Heart left ventricle (tissue), 11 donors: ENCODE measurements around the gene PNLIP. TPM values are rescaled to one million over a fixed set of nuclear protein-coding genes. Genes with fewer than 3 reads are reported as not detected.

Experiments
- polyA plus RNA-seq, 2 donors: library from polyadenylated mRNA; stranded (reverse); fragments of 200-250 nt; gene quantifications; one replicate each; pipeline ENCODE4 v1.2.3, GENCODE V29; 2013
- total RNA-seq, 9 donors: library from RNA; depleted of rRNA in 2 of 9; stranded (reverse); fragments of >200 nt in 2 of 9; fragmentation: NEBNext Ultra II Directional in 3 of 9; extraction: Animal tissue kit (Norgen Biotek cat#: 25700) in 3 of 9; gene quantifications; one replicate each; pipeline versions ENCODE4 v1.1.0 to v1.2.4, GENCODE V29; 2016 to 2023
- donor health status: ischemic (EF 13 %, LVEDD 7.1; RV severe dilation, severe dysfunction).
- donor health status: healthy with polysubstance abuse.
- donor health status: DM: no; HTN: yes; CAD: no.
- donor health status: DM: no; HTN: no; CAD: no.
- donor health status: ischemic (EF 25% LVEDD 5.7; RV mildly dilated, moderate dysfunction).
- donor health status: healthy.
- donor health status: DM: yes; HTN: yes; CAD: no.
- donor health status: PGD.
- donor health status: nonischemic (EF 23%, LVEDD 6.1; RV moderate dilation, normal function).

PNLIP gene
- total and polyA plus RNA-seq, 11 donors: 0.07 to 2.3 (median 1.7) TPM; not detected in 5

Other genes starting within 250 kb of the PNLIP start
- gene CCDC172, start 221.5 kb upstream of the PNLIP start, total RNA-seq: not detected
- not detected for gene CCDC172, start 221.5 kb upstream of the PNLIP start, polyA plus RNA-seq
- not detected for gene PNLIPRP3, start 118.1 kb upstream of the PNLIP start, total RNA-seq
- gene PNLIPRP3, start 118.1 kb upstream of the PNLIP start, polyA plus RNA-seq: not detected
- gene PNLIPRP1, start 45.0 kb downstream of the PNLIP start, total RNA-seq: 1 to 10 TPM in 1 of 9 donors, under 1 TPM in 3, not detected in 5; 0.52 to 1.5 (median 0.67) TPM
- gene PNLIPRP1, start 45.0 kb downstream of the PNLIP start, polyA plus RNA-seq: under 1 TPM in 1 of 2 donors, not detected in 1; 0.08 TPM
- under 1 TPM in 1 of 9 donors, not detected in 8; 0.27 TPM for gene PNLIPRP2, start 75.0 kb downstream of the PNLIP start, total RNA-seq
- gene PNLIPRP2, start 75.0 kb downstream of the PNLIP start, polyA plus RNA-seq: under 1 TPM in 1 of 2 donors, not detected in 1; 0.04 TPM
- gene HSPA12A, start 196.6 kb downstream of the PNLIP start, total RNA-seq: 10 to 100 TPM; 11.0 to 17.0 (median 13.8) TPM
- 1 to 10 TPM; 4.7 to 9.0 TPM for gene HSPA12A, start 196.6 kb downstream of the PNLIP start, polyA plus RNA-seq